Measurements from ENCODE around the gene CAPN7.

CAPN7 gene

GRCh38 chr3:15262021-15262420 lies 56.0 kb downstream of the CAPN7 start:
- H3K27ac ChIP-seq (ENCODE audit: insufficient read depth, low read depth, low read length, poor library complexity, severe bottlenecking): no peak overlapping the region
- H3K4me1 ChIP-seq (ENCODE audit: control insufficient read depth, insufficient read depth, low read length): no peaks in the 10 kb centered on the region
- WGBS, 2 experiments: 96% methylated on average over 9 of the region's 9 CpGs
- H3K36me3 ChIP-seq (ENCODE audit: control insufficient read depth, insufficient read depth, low read length): peaks cover 7% of the 10 kb centered on the region
- no peaks in the 10 kb centered on the region for H3K9me3 ChIP-seq (ENCODE audit: control insufficient read depth, low read length)
- H3K27me3 ChIP-seq (ENCODE audit: control insufficient read depth, insufficient read depth, low read length, poor library complexity, severe bottlenecking): no peaks in the 10 kb centered on the region
- no peak overlapping the region for H3K4me3 ChIP-seq (ENCODE audit: insufficient read depth, low read depth, low read length)

GRCh38 chr3:15263120-15263519 lies 57.1 kb downstream of the CAPN7 start:
- no peaks in the 10 kb centered on the region for H3K36me3 ChIP-seq (ENCODE audit: control insufficient read depth, insufficient read depth, low read length)
- 96 to 98% methylated on average over 4 of the region's 4 CpGs for WGBS, 2 experiments

GRCh38 chr3:15263926-15264325 lies 57.9 kb downstream of the CAPN7 start:
- no peak overlapping the region for H3K4me3 ChIP-seq (ENCODE audit: insufficient read depth, low read depth, low read length)
- H3K27me3 ChIP-seq (ENCODE audit: control insufficient read depth, insufficient read depth, low read length, poor library complexity, severe bottlenecking): no peaks in the 10 kb centered on the region
- H3K36me3 ChIP-seq (ENCODE audit: control insufficient read depth, insufficient read depth, low read length): no peaks in the 10 kb centered on the region
- no peak overlapping the region for H3K27ac ChIP-seq (ENCODE audit: insufficient read depth, low read depth, low read length, poor library complexity, severe bottlenecking)
- H3K9me3 ChIP-seq (ENCODE audit: control insufficient read depth, low read length): no peaks in the 10 kb centered on the region
- H3K4me1 ChIP-seq (ENCODE audit: control insufficient read depth, insufficient read depth, low read length): no peaks in the 10 kb centered on the region
- WGBS, 2 experiments: 94 to 96% methylated on average over 2 of the region's 2 CpGs

More at GRCh38 chr3:15263120-15263519, 57.1 kb downstream of the CAPN7 start:
- H3K4me3 ChIP-seq (ENCODE audit: insufficient read depth, low read depth, low read length): no peak overlapping the region
- no peaks in the 10 kb centered on the region for H3K9me3 ChIP-seq (ENCODE audit: control insufficient read depth, low read length)
- H3K4me1 ChIP-seq (ENCODE audit: control insufficient read depth, insufficient read depth, low read length): no peaks in the 10 kb centered on the region
- H3K27ac ChIP-seq (ENCODE audit: insufficient read depth, low read depth, low read length, poor library complexity, severe bottlenecking): no peak overlapping the region
- H3K27me3 ChIP-seq (ENCODE audit: control insufficient read depth, insufficient read depth, low read length, poor library complexity, severe bottlenecking): no peaks in the 10 kb centered on the region

- no peak overlapping the region for H3K27ac ChIP-seq (ENCODE audit: insufficient read depth, low read depth, low read length, poor library complexity, severe bottlenecking)
- 88 to 92% methylated on average over 1 of the region's 2 CpGs for WGBS, 2 experiments
These were observed 58.4 kb downstream of the CAPN7 start for GRCh38 chr3:15264486-15264885.

GRCh38 chr3:15265655-15266509 lies 59.8 kb downstream of the CAPN7 start:
- no peaks in the 10 kb centered on the region for H3K4me1 ChIP-seq (ENCODE audit: control insufficient read depth, insufficient read depth, low read length)
- H3K27ac ChIP-seq (ENCODE audit: insufficient read depth, low read depth, low read length, poor library complexity, severe bottlenecking): no peak overlapping the region
- WGBS, 2 experiments: 93 to 94% methylated on average over 19 of the region's 19 CpGs
- no peaks in the 10 kb centered on the region for H3K27me3 ChIP-seq (ENCODE audit: control insufficient read depth, insufficient read depth, low read length, poor library complexity, severe bottlenecking)
- no peaks in the 10 kb centered on the region for H3K36me3 ChIP-seq (ENCODE audit: control insufficient read depth, insufficient read depth, low read length)
- H3K9me3 ChIP-seq (ENCODE audit: control insufficient read depth, low read length): no peaks in the 10 kb centered on the region
- H3K4me3 ChIP-seq (ENCODE audit: insufficient read depth, low read depth, low read length): no peak overlapping the region

More at GRCh38 chr3:15264486-15264885, 58.4 kb downstream of the CAPN7 start:
- H3K9me3 ChIP-seq (ENCODE audit: control insufficient read depth, low read length): no peaks in the 10 kb centered on the region
- no peaks in the 10 kb centered on the region for H3K36me3 ChIP-seq (ENCODE audit: control insufficient read depth, insufficient read depth, low read length)
- H3K4me3 ChIP-seq (ENCODE audit: insufficient read depth, low read depth, low read length): no peak overlapping the region
- H3K27me3 ChIP-seq (ENCODE audit: control insufficient read depth, insufficient read depth, low read length, poor library complexity, severe bottlenecking): no peaks in the 10 kb centered on the region
- H3K4me1 ChIP-seq (ENCODE audit: control insufficient read depth, insufficient read depth, low read length): no peaks in the 10 kb centered on the region

GRCh38 chr3:15266510-15267376 lies 60.7 kb downstream of the CAPN7 start:
- no peak overlapping the region for H3K4me3 ChIP-seq (ENCODE audit: insufficient read depth, low read depth, low read length)
- 93% methylated on average over 13 of the region's 13 CpGs for WGBS, 2 experiments
- H3K9me3 ChIP-seq (ENCODE audit: control insufficient read depth, low read length): no peaks in the 10 kb centered on the region
- no peaks in the 10 kb centered on the region for H3K4me1 ChIP-seq (ENCODE audit: control insufficient read depth, insufficient read depth, low read length)
- no peaks in the 10 kb centered on the region for H3K27me3 ChIP-seq (ENCODE audit: control insufficient read depth, insufficient read depth, low read length, poor library complexity, severe bottlenecking)
- no peak overlapping the region for H3K27ac ChIP-seq (ENCODE audit: insufficient read depth, low read depth, low read length, poor library complexity, severe bottlenecking)
- H3K36me3 ChIP-seq (ENCODE audit: control insufficient read depth, insufficient read depth, low read length): no peaks in the 10 kb centered on the region

- H3K4me1 ChIP-seq (ENCODE audit: control insufficient read depth, insufficient read depth, low read length): no peaks in the 10 kb centered on the region
- H3K9me3 ChIP-seq (ENCODE audit: control insufficient read depth, low read length): no peaks in the 10 kb centered on the region
- H3K4me3 ChIP-seq (ENCODE audit: insufficient read depth, low read depth, low read length): no peak overlapping the region
- no peaks in the 10 kb centered on the region for H3K27me3 ChIP-seq (ENCODE audit: control insufficient read depth, insufficient read depth, low read length, poor library complexity, severe bottlenecking)
- no peaks in the 10 kb centered on the region for H3K36me3 ChIP-seq (ENCODE audit: control insufficient read depth, insufficient read depth, low read length)
- H3K27ac ChIP-seq (ENCODE audit: insufficient read depth, low read depth, low read length, poor library complexity, severe bottlenecking): no peak overlapping the region
- WGBS, 2 experiments: 92 to 95% methylated on average over 3 of the region's 3 CpGs
These were observed 61.5 kb downstream of the CAPN7 start for GRCh38 chr3:15267502-15267901.

- H3K9me3 ChIP-seq (ENCODE audit: control insufficient read depth, low read length): no peaks in the 10 kb centered on the region
- WGBS, 2 experiments: 44 to 47% methylated on average over 15 of the region's 15 CpGs
- no peaks in the 10 kb centered on the region for H3K27me3 ChIP-seq (ENCODE audit: control insufficient read depth, insufficient read depth, low read length, poor library complexity, severe bottlenecking)
- H3K27ac ChIP-seq (ENCODE audit: insufficient read depth, low read depth, low read length, poor library complexity, severe bottlenecking): no peak overlapping the region
- H3K4me3 ChIP-seq (ENCODE audit: insufficient read depth, low read depth, low read length): no peak overlapping the region
- no peaks in the 10 kb centered on the region for H3K36me3 ChIP-seq (ENCODE audit: control insufficient read depth, insufficient read depth, low read length)
- H3K4me1 ChIP-seq (ENCODE audit: control insufficient read depth, insufficient read depth, low read length): no peaks in the 10 kb centered on the region
These were observed 62.1 kb downstream of the CAPN7 start for GRCh38 chr3:15268033-15268631.

- no peaks in the 10 kb centered on the region for H3K4me1 ChIP-seq (ENCODE audit: control insufficient read depth, insufficient read depth, low read length)
- no peaks in the 10 kb centered on the region for H3K9me3 ChIP-seq (ENCODE audit: control insufficient read depth, low read length)
- H3K27ac ChIP-seq (ENCODE audit: insufficient read depth, low read depth, low read length, poor library complexity, severe bottlenecking): no peak overlapping the region
- WGBS, 2 experiments: 75 to 80% methylated on average over 29 of the region's 29 CpGs
- no peaks in the 10 kb centered on the region for H3K27me3 ChIP-seq (ENCODE audit: control insufficient read depth, insufficient read depth, low read length, poor library complexity, severe bottlenecking)
- no peaks in the 10 kb centered on the region for H3K36me3 ChIP-seq (ENCODE audit: control insufficient read depth, insufficient read depth, low read length)
- no peak overlapping the region for H3K4me3 ChIP-seq (ENCODE audit: insufficient read depth, low read depth, low read length)
These were observed 63.3 kb downstream of the CAPN7 start for GRCh38 chr3:15269091-15269989.

All from ectodermal cell (in vitro differentiated cells).